Vagina (tissue), 2 donors: ENCODE results near the gene PDE3B.

Source experiments
- POLR2A ChIP-seq, 2 donors: fragments of 450-650 bp; IDR thresholded peaks; one replicate each; pipeline ENCODE4 v1.6.1; 2017; ENCODE audit warnings: antibody characterized with exemption in 2 of 2, mild to moderate bottlenecking in 2 of 2, moderate library complexity in 2 of 2
- TF ChIP-seq, protein P1 (sequence below), 3 experiments: fragments of 450-650 bp in 2 of 3; fragments of 200-600 bp in 1 of 3; sonication (generic) in 1 of 3; IDR thresholded peaks; one replicate each; pipeline ENCODE4 v1.5.1; 2017 to 2019; ENCODE audit warnings: antibody characterized with exemption in 3 of 3, mild to moderate bottlenecking in 2 of 3, moderate library complexity in 2 of 3

DNA sequence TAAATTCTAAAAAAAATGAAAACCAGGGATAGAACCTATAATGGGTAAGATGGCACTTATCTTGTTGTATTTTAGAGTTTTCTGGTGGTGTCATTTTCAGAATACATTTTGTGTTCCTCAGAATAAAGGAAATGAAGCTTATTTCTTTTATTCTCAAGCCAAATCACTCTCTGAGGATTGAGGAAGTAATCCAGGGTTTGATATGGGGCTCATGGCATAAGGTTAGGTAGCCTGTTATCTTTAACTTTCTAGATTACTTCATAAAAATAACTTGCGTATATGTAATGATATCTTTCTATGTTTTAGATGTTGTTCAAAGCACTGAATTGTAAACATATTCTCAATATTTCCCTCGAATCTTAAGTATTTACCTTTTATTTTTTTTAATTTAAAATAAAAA is 33.5 kb downstream of the PDE3B start:
- no peak for TF ChIP-seq POLR2A (IDR thresholded peaks at IDR 0.05)
- TF ChIP-seq, protein P1, sequence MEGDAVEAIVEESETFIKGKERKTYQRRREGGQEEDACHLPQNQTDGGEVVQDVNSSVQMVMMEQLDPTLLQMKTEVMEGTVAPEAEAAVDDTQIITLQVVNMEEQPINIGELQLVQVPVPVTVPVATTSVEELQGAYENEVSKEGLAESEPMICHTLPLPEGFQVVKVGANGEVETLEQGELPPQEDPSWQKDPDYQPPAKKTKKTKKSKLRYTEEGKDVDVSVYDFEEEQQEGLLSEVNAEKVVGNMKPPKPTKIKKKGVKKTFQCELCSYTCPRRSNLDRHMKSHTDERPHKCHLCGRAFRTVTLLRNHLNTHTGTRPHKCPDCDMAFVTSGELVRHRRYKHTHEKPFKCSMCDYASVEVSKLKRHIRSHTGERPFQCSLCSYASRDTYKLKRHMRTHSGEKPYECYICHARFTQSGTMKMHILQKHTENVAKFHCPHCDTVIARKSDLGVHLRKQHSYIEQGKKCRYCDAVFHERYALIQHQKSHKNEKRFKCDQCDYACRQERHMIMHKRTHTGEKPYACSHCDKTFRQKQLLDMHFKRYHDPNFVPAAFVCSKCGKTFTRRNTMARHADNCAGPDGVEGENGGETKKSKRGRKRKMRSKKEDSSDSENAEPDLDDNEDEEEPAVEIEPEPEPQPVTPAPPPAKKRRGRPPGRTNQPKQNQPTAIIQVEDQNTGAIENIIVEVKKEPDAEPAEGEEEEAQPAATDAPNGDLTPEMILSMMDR (IDR thresholded peaks at IDR 0.05), result no peak
